B cell (primary cell): Measurements from ENCODE around the gene KRTAP3-1. TPM values are rescaled to one million over a fixed set of nuclear protein-coding genes. Genes with fewer than 3 reads are reported as not detected.
"Not testable (repeated sequence)": the region's sequence is repeated elsewhere in the genome, so short reads cannot be mapped to it uniquely, and the experiment has no call there.

Experiments used
- ATAC-seq: fragments of 200-7000 bp; cut with Tn5 transposase; one replicate; pipeline ENCODE4 v1.10.0; 2021; ENCODE audit warnings: low read depth, mild to moderate bottlenecking, moderate number of reproducible peaks, moderate library complexity
- CTCF ChIA-PET: fragments of 350-600 bp; sonication (Branson Sonifier 250); formaldehyde crosslinking; loops from one replicate; lab custom pipeline; 2021; ENCODE audit warnings: antibody characterized with exemption, inconsistent platforms; lab: Charles Lee
- POLR2A ChIA-PET: fragments of 350-600 bp; sonication (Branson Sonifier 250); formaldehyde crosslinking; loops from one replicate; lab custom pipeline; 2021; ENCODE audit warnings: antibody characterized with exemption; lab: Charles Lee
- DNase-seq: peaks from one replicate; pipeline ENCODE4 v3.0.0; 2013
- H2AFZ ChIP-seq: 2 replicates; pipeline ENCODE4 v1.6.1; 2012; ENCODE audit warnings: mild to moderate bottlenecking, low read depth, low read length; ENCODE audit not compliant: insufficient read depth, poor library complexity, severe bottlenecking
- H3K27ac ChIP-seq, 2 donors: 1 replicate in 1 of 2; 2 replicates in 1 of 2; pipeline ENCODE4 v1.5.1; 2012 to 2013; ENCODE audit warnings: low read length in 2 of 2, mild to moderate bottlenecking in 2 of 2, moderate library complexity in 1 of 2
- H3K27me3 ChIP-seq, 4 experiments: fragments of 200-600 bp in 1 of 4; sonication (generic) in 1 of 4; replicated peaks in 1 of 4; 1 replicate in 2 of 4; 2 replicates in 2 of 4; pipeline versions ENCODE4 v1.6.1 to v1.7.0; 2013 to 2016; ENCODE audit warnings: low read length in 3 of 4, mild to moderate bottlenecking in 2 of 4, mixed read lengths in 1 of 4, moderate library complexity in 1 of 4; ENCODE audit not compliant: insufficient read depth in 4 of 4, control insufficient read depth in 3 of 4; ENCODE audit errors: control extremely low read depth in 1 of 4
- H3K36me3 ChIP-seq, 2 experiments: replicated peaks in 1 of 2; 1 replicate in 1 of 2; 2 replicates in 1 of 2; pipeline versions ENCODE4 v1.6.1 to v1.7.1; 2013; ENCODE audit warnings: low read length in 1 of 2; ENCODE audit not compliant: insufficient read depth in 2 of 2, control insufficient read depth in 1 of 2; ENCODE audit errors: control extremely low read depth in 1 of 2, extremely low read depth in 1 of 2
- H3K4me1 ChIP-seq, 2 donors: fragments of 200-600 bp in 1 of 2; sonication (generic) in 1 of 2; 1 replicate in 1 of 2; 2 replicates in 1 of 2; pipeline versions ENCODE4 v1.5.1 to v1.6.1; 2013 to 2017; ENCODE audit warnings: low read length in 2 of 2; ENCODE audit not compliant: control insufficient read depth in 2 of 2, insufficient read depth in 2 of 2
- H3K4me2 ChIP-seq: replicated peaks from 2 replicates; pipeline ENCODE3; 2012; ENCODE audit warnings: mild to moderate bottlenecking, low read depth, low read length; ENCODE audit not compliant: poor library complexity, severe bottlenecking
- H3K4me3 ChIP-seq, 5 experiments: fragments of 200-600 bp in 1 of 5; sonication (generic) in 1 of 5; 1 replicate in 3 of 5; 2 replicates in 2 of 5; pipeline versions ENCODE4 v1.5.1 to v1.7.0; 2011 to 2016; ENCODE audit warnings: low read length in 4 of 5, mild to moderate bottlenecking in 4 of 5, low read depth in 2 of 5, control low read depth in 1 of 5, moderate library complexity in 1 of 5; ENCODE audit not compliant: insufficient read depth in 1 of 5; ENCODE audit errors: control extremely low read depth in 1 of 5, extremely low read depth in 1 of 5
- H3K79me2 ChIP-seq: fragments of 200-600 bp; sonication (generic); one replicate; pipeline ENCODE4 v1.6.0; 2016; ENCODE audit warnings: low read length; ENCODE audit not compliant: control insufficient read depth, insufficient read depth
- H3K9ac ChIP-seq: fragments of 200-600 bp; sonication (generic); 2 replicates; pipeline ENCODE4 v1.6.1; 2017; ENCODE audit warnings: mild to moderate bottlenecking, low read length, moderate library complexity
- H3K9me3 ChIP-seq, 3 donors: one replicate each; pipeline versions ENCODE4 v1.6.1 to v1.7.1; 2013; ENCODE audit warnings: low read length in 2 of 3; ENCODE audit not compliant: control insufficient read depth in 2 of 3, insufficient read depth in 1 of 3; ENCODE audit errors: control extremely low read depth in 1 of 3
- H4K20me1 ChIP-seq: 2 replicates; pipeline ENCODE4 v1.6.0; 2012; ENCODE audit warnings: mild to moderate bottlenecking, low read length; ENCODE audit not compliant: insufficient read depth, control insufficient read depth, poor library complexity, severe bottlenecking
- H3K27ac Mint-ChIP-seq: one replicate; pipeline ENCODE4 v1.8.0; 2021; ENCODE audit warnings: mixed read lengths
- H3K27me3 Mint-ChIP-seq: one replicate; pipeline ENCODE4 v1.8.0; 2021; ENCODE audit warnings: mixed read lengths
- H3K4me1 Mint-ChIP-seq: one replicate; pipeline ENCODE4 v1.8.0; 2021; ENCODE audit warnings: mixed read lengths
- H3K4me3 Mint-ChIP-seq: one replicate; pipeline ENCODE4 v1.8.0; 2021; ENCODE audit warnings: mixed read lengths
- H3K9me3 Mint-ChIP-seq: one replicate; pipeline ENCODE4 v1.8.0; 2022; ENCODE audit warnings: mixed read lengths; ENCODE audit not compliant: insufficient read depth
- EZH2 ChIP-seq: IDR thresholded peaks from 2 replicates; pipeline ENCODE4 v1.6.1; 2012; ENCODE audit warnings: borderline replicate concordance, low read depth, mild to moderate bottlenecking, moderate library complexity, low read length; ENCODE audit not compliant: insufficient read depth, poor library complexity, severe bottlenecking
- WGBS: methylation state at CpG from one replicate; pipeline ENCODE4 v1.1.5; 2013; ENCODE audit warnings: missing lambda C conversion rate; ENCODE audit not compliant: insufficient coverage; 5-methylcytosine and 5-hydroxymethylcytosine counted together
- intact Hi-C: fragments of 100-400 bp; cut with micrococcal nuclease; formaldehyde crosslinking; loops from one replicate; pipeline ENCODE4 v1.10.0; 2022
- polyA plus RNA-seq: library from polyadenylated mRNA; depleted of rRNA; stranded (reverse); fragments of >200 nt; gene quantifications from 2 replicates; pipeline ENCODE4 v1.2.3, GENCODE V29; 2012
- total RNA-seq, 2 donors: library from RNA; stranded (reverse); fragments of 120-200 nt in 1 of 2; gene quantifications; 1 replicate in 1 of 2; 2 replicates in 1 of 2; pipeline versions ENCODE4 v1.2.3 to v1.2.4, GENCODE V29; 2013 to 2022
- TF ChIP-seq, protein P1 (sequence below): fragments of 200-600 bp; IDR thresholded peaks from one replicate; pipeline ENCODE4 v1.8.0; 2022; ENCODE audit warnings: antibody characterized with exemption, mild to moderate bottlenecking

Gene KRTAP3-1
- total and polyA plus RNA-seq, 2 donors (not counting 1 experiment from before 2014, with no cell fraction given), result not detected

DNA sequence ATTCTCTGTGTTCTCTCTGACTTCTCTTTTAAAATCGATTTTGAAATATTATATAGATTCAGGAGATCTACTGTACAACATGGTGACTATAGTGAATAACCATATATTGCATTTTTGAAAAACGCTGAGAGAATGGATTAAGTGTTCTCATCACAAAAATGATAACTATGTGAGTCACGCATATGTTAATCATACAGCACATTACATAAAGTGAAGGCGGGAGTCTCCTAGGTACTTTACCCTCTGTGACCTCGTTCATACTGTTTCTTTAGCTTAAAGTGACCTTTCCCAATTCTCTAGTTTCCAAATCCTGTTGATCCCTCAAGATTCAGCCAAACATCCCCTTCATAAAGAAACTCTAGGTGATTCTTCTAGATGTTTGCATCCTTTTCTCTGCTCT, 6.1 kb downstream of the KRTAP3-1 start:
- Mint-ChIP-seq H3K4me1 (no peaks in the 10 kb centered on the region), H3K27ac (no peak overlapping the region), H3K9me3 (no peaks in the 10 kb centered on the region), H3K27me3 (peaks cover 33% of the 10 kb centered on the region), H3K4me3 (no peak overlapping the region)
- no peaks in the 10 kb centered on the region for H3K79me2 ChIP-seq
- H3K27ac ChIP-seq, result no peak overlapping the region
- H3K9me3 ChIP-seq, result peaks cover 0 to 1% (median 0%) of the 10 kb centered on the region in 3 donors
- CTCF ChIA-PET, result no interaction called here
- H3K4me3 ChIP-seq, result no peak overlapping the region
- H3K36me3 ChIP-seq, result no peaks in the 10 kb centered on the region
- peaks cover 0 to 2% (median 0%) of the 10 kb centered on the region in 4 experiments for H3K27me3 ChIP-seq
- no peak for TF ChIP-seq EZH2
- TF ChIP-seq, protein P1, sequence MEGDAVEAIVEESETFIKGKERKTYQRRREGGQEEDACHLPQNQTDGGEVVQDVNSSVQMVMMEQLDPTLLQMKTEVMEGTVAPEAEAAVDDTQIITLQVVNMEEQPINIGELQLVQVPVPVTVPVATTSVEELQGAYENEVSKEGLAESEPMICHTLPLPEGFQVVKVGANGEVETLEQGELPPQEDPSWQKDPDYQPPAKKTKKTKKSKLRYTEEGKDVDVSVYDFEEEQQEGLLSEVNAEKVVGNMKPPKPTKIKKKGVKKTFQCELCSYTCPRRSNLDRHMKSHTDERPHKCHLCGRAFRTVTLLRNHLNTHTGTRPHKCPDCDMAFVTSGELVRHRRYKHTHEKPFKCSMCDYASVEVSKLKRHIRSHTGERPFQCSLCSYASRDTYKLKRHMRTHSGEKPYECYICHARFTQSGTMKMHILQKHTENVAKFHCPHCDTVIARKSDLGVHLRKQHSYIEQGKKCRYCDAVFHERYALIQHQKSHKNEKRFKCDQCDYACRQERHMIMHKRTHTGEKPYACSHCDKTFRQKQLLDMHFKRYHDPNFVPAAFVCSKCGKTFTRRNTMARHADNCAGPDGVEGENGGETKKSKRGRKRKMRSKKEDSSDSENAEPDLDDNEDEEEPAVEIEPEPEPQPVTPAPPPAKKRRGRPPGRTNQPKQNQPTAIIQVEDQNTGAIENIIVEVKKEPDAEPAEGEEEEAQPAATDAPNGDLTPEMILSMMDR, result no peak
- no peak overlapping the region for H2AFZ ChIP-seq
- no peak overlapping the region for H3K4me2 ChIP-seq
- DNase-seq (no peak), ATAC-seq (no peak)
- intact Hi-C loops, result no loop called here
- no peaks in the 10 kb centered on the region for H3K4me1 ChIP-seq
- H3K9ac ChIP-seq, result no peak overlapping the region
- 72% methylated on average over 3 of the region's 5 CpGs for WGBS
- POLR2A ChIA-PET, result no interaction called here
- no peaks in the 10 kb centered on the region for H4K20me1 ChIP-seq

DNA sequence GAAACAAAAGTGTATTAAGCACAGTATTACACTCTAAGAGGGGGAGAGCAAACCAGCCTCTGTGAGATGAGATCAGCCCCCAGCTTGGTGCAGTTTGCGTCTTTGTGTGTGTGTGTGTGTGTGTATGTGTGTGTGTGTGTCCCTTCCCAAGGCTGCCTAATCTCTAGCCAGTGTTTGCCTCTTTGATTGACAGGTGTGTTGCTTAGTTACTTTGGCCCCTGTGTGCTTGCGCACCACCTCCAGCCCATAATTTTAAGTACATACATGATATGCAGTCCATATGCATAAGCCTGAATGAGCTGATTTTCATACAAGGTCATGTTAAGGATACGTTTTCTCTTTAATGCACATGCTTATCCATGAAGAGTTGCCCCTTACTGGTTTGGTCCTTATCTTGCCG, 7.1 kb downstream of the KRTAP3-1 start:
- ChIA-PET CTCF (no interaction called here), POLR2A (no interaction called here)
- Histone ChIP-seq H3K4me2 (no peak overlapping the region), H3K9me3 (peaks cover 0 to 1% (median 0%) of the 10 kb centered on the region in 3 donors), H3K79me2 (no peaks in the 10 kb centered on the region), H4K20me1 (no peaks in the 10 kb centered on the region), H2AFZ (no peak overlapping the region), H3K4me3 (no peak overlapping the region), H3K27me3 (peaks cover 0 to 7% (median 4%) of the 10 kb centered on the region in 4 experiments), H3K4me1 (no peaks in the 10 kb centered on the region), H3K36me3 (no peaks in the 10 kb centered on the region), H3K9ac (no peak overlapping the region), H3K27ac (no peak overlapping the region)
- TF ChIP-seq, protein P1, result no peak
- no peak for TF ChIP-seq EZH2
- no peak overlapping the region for H3K27ac Mint-ChIP-seq
- DNase-seq, result no peak
- WGBS, result 88% methylated on average over 1 of the region's 4 CpGs
- H3K27me3 Mint-ChIP-seq, result peaks cover 41% of the 10 kb centered on the region
- intact Hi-C loops, result no loop called here
- no peak overlapping the region for H3K4me3 Mint-ChIP-seq
- ATAC-seq, result no peak
- no peaks in the 10 kb centered on the region for H3K4me1 Mint-ChIP-seq
- no peaks in the 10 kb centered on the region for H3K9me3 Mint-ChIP-seq

DNA sequence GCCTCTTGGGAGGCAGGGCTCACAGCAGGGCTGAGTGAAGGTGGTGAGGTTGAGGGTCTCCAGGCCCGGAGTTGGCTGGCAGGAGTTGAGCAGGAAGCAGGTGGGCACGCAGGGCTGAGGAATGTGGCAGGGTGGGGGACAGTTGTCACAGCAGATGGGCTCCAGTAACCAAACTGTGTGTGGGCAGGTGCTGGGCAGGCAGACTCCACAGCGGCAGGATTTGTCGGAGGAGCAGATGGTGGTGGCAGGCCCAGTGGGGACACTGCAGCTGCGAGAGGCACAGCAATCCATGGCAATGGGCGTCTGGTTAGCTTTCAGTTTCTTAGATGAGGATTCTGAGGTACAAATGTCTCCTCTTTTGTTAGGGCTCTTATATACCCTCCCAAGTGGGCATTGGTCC, 9.4 kb downstream of the KRTAP3-1 start, which contains the start of gene KRTAP3-2:
Gene KRTAP3-2, minus strand, starts transcription at position 344 of the 400 bp plus-strand sequence. Its CDS starts 53 bp downstream, at position 291.
- H3K9me3 ChIP-seq, intact Hi-C loops, H3K27ac ChIP-seq, H3K4me2 ChIP-seq, H3K79me2 ChIP-seq, H3K4me1 Mint-ChIP-seq, POLR2A ChIA-PET, H3K36me3 ChIP-seq, CTCF ChIA-PET, H3K9ac ChIP-seq, DNase-seq, H3K4me3 Mint-ChIP-seq, H3K4me1 ChIP-seq, ATAC-seq, H4K20me1 ChIP-seq, H3K4me3 ChIP-seq, H3K9me3 Mint-ChIP-seq, H2AFZ ChIP-seq, H3K27ac Mint-ChIP-seq: not testable (repeated sequence)
- 88% methylated on average over 5 of the region's 6 CpGs for WGBS
- H3K27me3 ChIP-seq, result peaks cover 0 to 10% (median 4%) of the 10 kb centered on the region in 4 experiments
- H3K27me3 Mint-ChIP-seq, result peaks cover 41% of the 10 kb centered on the region
